Astrocyte (in vitro differentiated cells and primary cell): ENCODE measurements around the gene USPL1. TPM values are rescaled to one million over a fixed set of nuclear protein-coding genes. Genes with fewer than 3 reads are reported as not detected.
A peak's percentile ranks its signal among the peaks of the same experiment; 100 is the strongest.

Experiments used
- DNase-seq: peaks from one replicate; pipeline ENCODE4 v3.0.0-alpha.2; 2010; ENCODE audit warnings: low read depth
- FAIRE-seq: peaks from 2 replicates; lab custom pipeline; 2011; peaks lifted over from hg19 to GRCh38; lab: Jason Lieb, UNC
- H2AFZ ChIP-seq: 2 replicates; pipeline ENCODE4 v1.6.0; 2012; ENCODE audit warnings: low read depth, low read length, inconsistent platforms
- H3K27ac ChIP-seq: 2 replicates; pipeline ENCODE4 v1.5.1; 2011; ENCODE audit warnings: low read depth, low read length, inconsistent platforms
- H3K27me3 ChIP-seq: 2 replicates; pipeline ENCODE4 v1.6.0; 2011; ENCODE audit warnings: low read length, inconsistent platforms; ENCODE audit not compliant: insufficient read depth
- H3K36me3 ChIP-seq: 2 replicates; pipeline ENCODE4 v1.5.1; 2011; ENCODE audit warnings: low read length, inconsistent platforms; ENCODE audit not compliant: insufficient read depth
- H3K4me1 ChIP-seq: 2 replicates; pipeline ENCODE4 v1.5.1; 2011; ENCODE audit warnings: low read length, inconsistent platforms; ENCODE audit not compliant: insufficient read depth
- H3K4me2 ChIP-seq: 2 replicates; pipeline ENCODE4 v1.6.0; 2012; ENCODE audit warnings: low read length, inconsistent platforms
- H3K4me3 ChIP-seq: 2 replicates; pipeline ENCODE4 v1.5.1; 2011; ENCODE audit warnings: low read depth, mild to moderate bottlenecking, low read length, inconsistent platforms; ENCODE audit not compliant: insufficient read depth
- H3K79me2 ChIP-seq: 2 replicates; pipeline ENCODE4 v1.6.0; 2012; ENCODE audit warnings: mild to moderate bottlenecking, low read length, inconsistent platforms; ENCODE audit not compliant: insufficient read depth
- H3K9ac ChIP-seq: 2 replicates; pipeline ENCODE4 v1.6.0; 2012; ENCODE audit warnings: mild to moderate bottlenecking, low read length, inconsistent platforms
- H3K9me3 ChIP-seq: 2 replicates; pipeline ENCODE4 v1.5.1; 2012; ENCODE audit warnings: low read depth, mild to moderate bottlenecking, low read length, inconsistent platforms; ENCODE audit not compliant: insufficient read depth
- H4K20me1 ChIP-seq: 2 replicates; pipeline ENCODE4 v1.6.0; 2012; ENCODE audit warnings: low read length, inconsistent platforms; ENCODE audit not compliant: insufficient read depth
- H3K27ac Mint-ChIP-seq: one replicate; pipeline ENCODE4 v1.8.0; 2021; ENCODE audit warnings: mild to moderate bottlenecking, mixed read lengths; ENCODE audit not compliant: unreplicated experiment
- H3K27me3 Mint-ChIP-seq: one replicate; pipeline ENCODE4 v1.8.0; 2021; ENCODE audit warnings: low read depth, mixed read lengths; ENCODE audit not compliant: unreplicated experiment
- H3K36me3 Mint-ChIP-seq: one replicate; pipeline ENCODE4 v1.8.0; 2021; ENCODE audit warnings: low read depth, mixed read lengths; ENCODE audit not compliant: unreplicated experiment
- H3K4me1 Mint-ChIP-seq: one replicate; pipeline ENCODE4 v1.8.0; 2021; ENCODE audit warnings: low read depth, mixed read lengths; ENCODE audit not compliant: unreplicated experiment
- H3K4me3 Mint-ChIP-seq: one replicate; pipeline ENCODE4 v1.8.0; 2021; ENCODE audit warnings: mild to moderate bottlenecking, moderate library complexity, mixed read lengths; ENCODE audit not compliant: unreplicated experiment
- H3K9me3 Mint-ChIP-seq: one replicate; pipeline ENCODE4 v1.8.0; 2021; ENCODE audit warnings: mild to moderate bottlenecking, mixed read lengths; ENCODE audit not compliant: unreplicated experiment
- CTCF ChIP-seq: IDR thresholded peaks from 2 replicates; pipeline ENCODE4 v1.5.1; 2011; ENCODE audit warnings: low read depth, mild to moderate bottlenecking, inconsistent platforms, low read length, moderate library complexity; ENCODE audit not compliant: insufficient read depth
- EZH2 ChIP-seq: IDR thresholded peaks from 2 replicates; pipeline ENCODE4 v1.6.1; 2012; ENCODE audit warnings: mild to moderate bottlenecking, low read length, inconsistent platforms; ENCODE audit not compliant: insufficient read depth
- total RNA-seq: library from RNA; stranded (reverse); gene quantifications from 2 replicates; pipeline ENCODE4 v1.2.1, GENCODE V29; 2021

Gene USPL1
- total RNA-seq, 1 donor from 2014 or later: 29.6 TPM

GRCh38 chr13:30584051-30584731, 33.5 kb upstream of the USPL1 start:
- Mint-ChIP-seq H3K36me3 (no peaks in the 10 kb centered on the region), H3K27ac (no peak overlapping the region), H3K9me3 (no peaks in the 10 kb centered on the region), H3K4me1 (peaks cover 13% of the 10 kb centered on the region), H3K27me3 (no peaks in the 10 kb centered on the region), H3K4me3 (no peak overlapping the region)
- Histone ChIP-seq H3K4me1 (peaks cover 15% of the 10 kb centered on the region), H3K27ac (no peak overlapping the region), H3K4me2 (no peak overlapping the region), H3K36me3 (no peaks in the 10 kb centered on the region), H3K4me3 (no peak overlapping the region), H2AFZ (no peak overlapping the region), H3K27me3 (no peaks in the 10 kb centered on the region), H3K9ac (no peak overlapping the region), H3K9me3 (no peaks in the 10 kb centered on the region), H3K79me2 (no peaks in the 10 kb centered on the region), H4K20me1 (no peaks in the 10 kb centered on the region)
- TF ChIP-seq CTCF (no peak), EZH2 (no peak)
- DNase-seq (no peak), FAIRE-seq (no peak)

- Histone ChIP-seq H4K20me1 (no peaks in the 10 kb centered on the region), H3K79me2 (no peaks in the 10 kb centered on the region), H3K36me3 (no peaks in the 10 kb centered on the region), H3K4me2 (peak overlapping the region; percentile 58), H3K4me3 (no peak overlapping the region), H3K9ac (peak overlapping the region; percentile 11), H3K4me1 (peaks cover 15% of the 10 kb centered on the region), H3K9me3 (no peaks in the 10 kb centered on the region), H2AFZ (no peak overlapping the region), H3K27me3 (no peaks in the 10 kb centered on the region), H3K27ac (peak overlapping the region; percentile 72)
- FAIRE-seq: peak; percentile 23
- peak; percentile 94 for DNase-seq
- Mint-ChIP-seq H3K27me3 (no peaks in the 10 kb centered on the region), H3K9me3 (no peaks in the 10 kb centered on the region), H3K36me3 (peaks cover 2% of the 10 kb centered on the region), H3K27ac (peak overlapping the region; percentile 4), H3K4me1 (peaks cover 13% of the 10 kb centered on the region), H3K4me3 (no peak overlapping the region)
- no peak for TF ChIP-seq CTCF
- TF ChIP-seq EZH2: no peak
Measured at GRCh38 chr13:30585748-30586262, 31.9 kb upstream of the USPL1 start.

GRCh38 chr13:30587231-30587630, 30.5 kb upstream of the USPL1 start:
- H3K4me3 ChIP-seq: no peak overlapping the region
- H4K20me1 ChIP-seq: no peaks in the 10 kb centered on the region
- H2AFZ ChIP-seq: no peak overlapping the region
- no peak overlapping the region for H3K4me2 ChIP-seq
- no peaks in the 10 kb centered on the region for H3K9me3 ChIP-seq
- no peak overlapping the region for H3K9ac ChIP-seq
- DNase-seq (no peak), FAIRE-seq (no peak)
- Mint-ChIP-seq H3K4me3 (no peak overlapping the region), H3K9me3 (no peaks in the 10 kb centered on the region), H3K36me3 (peaks cover 2% of the 10 kb centered on the region), H3K27ac (no peak overlapping the region), H3K4me1 (peaks cover 7% of the 10 kb centered on the region), H3K27me3 (no peaks in the 10 kb centered on the region)
- H3K4me1 ChIP-seq: peaks cover 15% of the 10 kb centered on the region
- H3K79me2 ChIP-seq: no peaks in the 10 kb centered on the region
- TF ChIP-seq EZH2 (no peak), CTCF (no peak)
- no peak overlapping the region for H3K27ac ChIP-seq
- no peaks in the 10 kb centered on the region for H3K36me3 ChIP-seq
- H3K27me3 ChIP-seq: no peaks in the 10 kb centered on the region
